H1 (cell line): ENCODE data around the gene LRRTM2. TPM values are rescaled to one million over a fixed set of nuclear protein-coding genes. Genes with fewer than 3 reads are reported as not detected.

ENCODE experiments used
- CTCF ChIA-PET: fragments of 300-600 bp; sonication (Branson Sonifier 250); formaldehyde crosslinking; loops from one replicate; lab custom pipeline; 2021; ENCODE audit not compliant: partially characterized antibody; lab: Charles Lee
- POLR2A ChIA-PET: fragments of 300-600 bp; sonication (Branson Sonifier 250); formaldehyde crosslinking; loops from one replicate; lab custom pipeline; 2021; ENCODE audit warnings: inconsistent platforms; ENCODE audit not compliant: partially characterized antibody; lab: Charles Lee
- DNase-seq, 2 experiments: peaks; one replicate each; pipeline versions ENCODE4 v3.0.0 to v3.0.0-alpha.2; 2010 to 2022; ENCODE audit warnings: low spot score in 2 of 2, low read depth in 1 of 2, mixed read lengths in 1 of 2
- FAIRE-seq: peaks from 2 replicates; lab custom pipeline; 2011; peaks lifted over from hg19 to GRCh38; lab: Jason Lieb, UNC
- H2AFZ ChIP-seq: 2 replicates; pipeline ENCODE4 v1.8.1; 2012; ENCODE audit warnings: low read length, inconsistent platforms
- H2AK5ac ChIP-seq: 2 replicates; pipeline ENCODE4 v1.6.1; 2013; ENCODE audit warnings: low read depth, low read length
- H2BK120ac ChIP-seq: replicated peaks from 2 replicates; pipeline ENCODE3; 2013; ENCODE audit warnings: low read depth, low read length, inconsistent platforms
- H2BK12ac ChIP-seq: 2 replicates; pipeline ENCODE4 v1.6.1; 2013; ENCODE audit warnings: low read depth, low read length
- H2BK15ac ChIP-seq: 2 replicates; pipeline ENCODE4 v1.6.1; 2013; ENCODE audit warnings: low read length
- H2BK20ac ChIP-seq: 2 replicates; pipeline ENCODE4 v1.6.1; 2013; ENCODE audit warnings: low read length
- H2BK5ac ChIP-seq: 2 replicates; pipeline ENCODE4 v1.6.1; 2013; ENCODE audit warnings: low read depth, low read length
- H3K14ac ChIP-seq: 2 replicates; pipeline ENCODE4 v1.6.1; 2013; ENCODE audit warnings: inconsistent platforms; ENCODE audit not compliant: insufficient read length
- H3K18ac ChIP-seq: 2 replicates; pipeline ENCODE4 v1.6.1; 2013; ENCODE audit warnings: low read length; ENCODE audit errors: extremely low read depth
- H3K23ac ChIP-seq: 2 replicates; pipeline ENCODE4 v1.6.1; 2013; ENCODE audit warnings: inconsistent platforms; ENCODE audit not compliant: insufficient read length
- H3K23me2 ChIP-seq: 2 replicates; pipeline ENCODE4 v1.6.1; 2013; ENCODE audit warnings: low read depth, low read length
- H3K27ac ChIP-seq: 2 replicates; pipeline ENCODE4 v1.6.1; 2011; ENCODE audit warnings: low read depth, low read length, inconsistent platforms
- H3K27me3 ChIP-seq, 4 experiments: replicated peaks in 1 of 4; 1 replicate in 1 of 4; 2 replicates in 3 of 4; pipeline versions ENCODE4 v1.6.1 to v1.8.1; 2011 to 2013; ENCODE audit warnings: low read length in 3 of 4, mild to moderate bottlenecking in 3 of 4, inconsistent platforms in 2 of 4, mixed read lengths in 2 of 4, moderate library complexity in 1 of 4; ENCODE audit not compliant: control insufficient read depth in 3 of 4, insufficient read depth in 3 of 4; ENCODE audit errors: extremely low read depth in 1 of 4
- H3K36me3 ChIP-seq, 4 experiments: 2 replicates each; pipeline versions ENCODE4 v1.6.1 to v1.8.1; 2011 to 2013; ENCODE audit warnings: mild to moderate bottlenecking in 4 of 4, low read length in 3 of 4, moderate library complexity in 2 of 4, control low read depth in 1 of 4, inconsistent platforms in 1 of 4; ENCODE audit not compliant: insufficient read depth in 4 of 4, control insufficient read depth in 2 of 4
- H3K4ac ChIP-seq: replicated peaks from 2 replicates; pipeline ENCODE3; 2013; ENCODE audit warnings: low read length, low read depth, mixed read lengths, inconsistent platforms; ENCODE audit not compliant: insufficient read length
- H3K4me1 ChIP-seq, 4 experiments: replicated peaks in 1 of 4; 1 replicate in 1 of 4; 2 replicates in 3 of 4; pipeline versions ENCODE4 v1.6.1 to v1.8.1; 2011 to 2013; ENCODE audit warnings: low read length in 3 of 4, inconsistent platforms in 2 of 4, mixed read lengths in 1 of 4; ENCODE audit not compliant: insufficient read depth in 4 of 4, control insufficient read depth in 3 of 4
- H3K4me2 ChIP-seq, 2 experiments: 2 replicates each; pipeline versions ENCODE4 v1.6.1 to v1.8.1; 2011 to 2013; ENCODE audit warnings: low read depth in 2 of 2, low read length in 2 of 2, control low read depth in 1 of 2, inconsistent platforms in 1 of 2, mild to moderate bottlenecking in 1 of 2; ENCODE audit not compliant: insufficient read depth in 1 of 2
- H3K4me3 ChIP-seq, 4 experiments: fragments of 200-600, 300-600 bp in 1 of 4; sonication (generic), shearing (Covaris generic), sonication (Bioruptor Twin) in 1 of 4; 2 replicates each; pipeline versions ENCODE4 v1.5.1 to v1.8.1; 2011 to 2016; ENCODE audit warnings: low read length in 4 of 4, low read depth in 3 of 4, control low read depth in 2 of 4, inconsistent platforms in 2 of 4, mild to moderate bottlenecking in 2 of 4, mixed read lengths in 1 of 4, moderate library complexity in 1 of 4; ENCODE audit not compliant: insufficient read depth in 2 of 4; ENCODE audit errors: extremely low read depth in 1 of 4
- H3K56ac ChIP-seq: replicated peaks from 2 replicates; pipeline ENCODE3; 2013; ENCODE audit warnings: low read depth, mild to moderate bottlenecking, mixed read lengths, low read length, inconsistent platforms; ENCODE audit not compliant: insufficient read length
- H3K79me1 ChIP-seq: 2 replicates; pipeline ENCODE4 v1.6.1; 2013; ENCODE audit warnings: low read depth, low read length, control low read depth
- H3K79me2 ChIP-seq, 2 experiments: 2 replicates each; pipeline versions ENCODE4 v1.6.1 to v1.8.1; 2012 to 2013; ENCODE audit warnings: low read length in 2 of 2, mild to moderate bottlenecking in 2 of 2, inconsistent platforms in 1 of 2; ENCODE audit not compliant: insufficient read depth in 2 of 2, control insufficient read depth in 1 of 2
- H3K9ac ChIP-seq, 4 experiments: replicated peaks in 1 of 4; 1 replicate in 1 of 4; 2 replicates in 3 of 4; pipeline versions ENCODE4 v1.6.1 to v1.8.1; 2011 to 2013; ENCODE audit warnings: low read depth in 3 of 4, low read length in 3 of 4, control low read depth in 2 of 4, mild to moderate bottlenecking in 2 of 4, moderate library complexity in 2 of 4, inconsistent platforms in 1 of 4; ENCODE audit errors: extremely low read depth in 1 of 4
- H3K9me3 ChIP-seq, 2 experiments: 2 replicates each; pipeline versions ENCODE4 v1.6.1 to v1.8.1; 2012 to 2013; ENCODE audit warnings: mild to moderate bottlenecking in 2 of 2, moderate library complexity in 2 of 2, control low read depth in 1 of 2, inconsistent platforms in 1 of 2, low read depth in 1 of 2, low read length in 1 of 2, mixed read lengths in 1 of 2; ENCODE audit not compliant: insufficient read depth in 2 of 2
- H4K20me1 ChIP-seq, 2 experiments: replicated peaks in 1 of 2; 2 replicates each; pipeline versions ENCODE3 to v1.8.1; 2011 to 2013; ENCODE audit warnings: inconsistent platforms in 2 of 2, low read length in 2 of 2, mild to moderate bottlenecking in 1 of 2; ENCODE audit not compliant: insufficient read depth in 2 of 2, control insufficient read depth in 1 of 2
- H4K5ac ChIP-seq: 2 replicates; pipeline ENCODE4 v1.6.1; 2013; ENCODE audit warnings: low read length, low read depth, mixed read lengths, inconsistent platforms; ENCODE audit not compliant: insufficient read length
- H4K8ac ChIP-seq: 2 replicates; pipeline ENCODE4 v1.8.0; 2013; ENCODE audit warnings: mild to moderate bottlenecking, moderate library complexity, low read length, inconsistent platforms; ENCODE audit not compliant: insufficient read depth; ENCODE audit errors: extremely low read depth
- H4K91ac ChIP-seq: replicated peaks from 2 replicates; pipeline ENCODE3; 2013; ENCODE audit warnings: low read length, mixed read lengths, inconsistent platforms; ENCODE audit not compliant: insufficient read length
- CBX8 ChIP-seq: fragments of 300-800, 300-1000 bp; sonication (generic); IDR thresholded peaks from 2 replicates; pipeline ENCODE4 v1.7.1; 2016; ENCODE audit warnings: low read depth, low read length, borderline replicate concordance
- NRF1 ChIP-seq: IDR thresholded peaks from 2 replicates; pipeline ENCODE4 v1.6.1; 2011; ENCODE audit warnings: mild to moderate bottlenecking, low read depth, low read length, improper control_type of control experiment
- SIRT6 ChIP-seq: IDR thresholded peaks from one replicate; pipeline ENCODE4 v1.7.1; 2012; ENCODE audit warnings: low read length, inconsistent platforms
- SUZ12 ChIP-seq: fragments of 200-600 bp; sonication (generic); IDR thresholded peaks from 2 replicates; pipeline ENCODE4 v1.6.1; 2012; ENCODE audit warnings: mild to moderate bottlenecking, inconsistent platforms, low read length, moderate library complexity, mixed read lengths
- polyA plus RNA-seq, 7 experiments: library from polyadenylated mRNA; depleted of rRNA in 3 of 7; stranded (reverse) in 5 of 7; unstranded in 2 of 7; fragments of >200 nt in 5 of 7; fragments of 200-250 nt in 2 of 7; gene quantifications; 1 replicate in 5 of 7; 2 replicates in 1 of 7; 4 replicates in 1 of 7; pipeline versions ENCODE4 v1.2.1 to v1.2.3, GENCODE V29; 2011 to 2013; ENCODE audit warnings: missing spikeins in 2 of 7, mixed read lengths in 2 of 7
- total RNA-seq: library from RNA; stranded (reverse); fragmentation: NEBNext Ultra II Directional; extraction: Animal tissue kit (Norgen Biotek cat#: 25700); gene quantifications from 2 replicates; pipeline ENCODE4 v1.2.1, GENCODE V29; 2021

LRRTM2 gene
- total and polyA plus RNA-seq, 2 of the 8 experiments (the other 6 are each of a cell fraction or from before 2014, with no cell fraction given), result not detected

GRCh38 chr5:138889994-138890393 lies 14.9 kb upstream of the LRRTM2 start:
- no peak overlapping the region for H2BK15ac ChIP-seq

More at GRCh38 chr5:138889994-138890393, 14.9 kb upstream of the LRRTM2 start:
- no peak overlapping the region for H3K18ac ChIP-seq
- H3K9ac ChIP-seq, result no peak overlapping the region
- H3K14ac ChIP-seq, result no peak overlapping the region
- peaks cover 0 to 5% (median 2%) of the 10 kb centered on the region in 4 experiments; a peak in 3 of 7 replicates for H3K4me1 ChIP-seq
- H3K23me2 ChIP-seq, result no peaks in the 10 kb centered on the region
- no peak overlapping the region for H3K23ac ChIP-seq
- H2BK120ac ChIP-seq, result no peak overlapping the region
- POLR2A ChIA-PET, result no interaction called here
- H3K79me2 ChIP-seq, result peaks cover 0 to 16% of the 10 kb centered on the region in 2 experiments; a peak in 2 of 4 replicates
- no peak overlapping the region for H4K8ac ChIP-seq
- no peak overlapping the region for H3K27ac ChIP-seq
- H3K36me3 ChIP-seq, result peaks cover 5 to 45% (median 33%) of the 10 kb centered on the region in 4 experiments
- H3K4me2 ChIP-seq, result no peak overlapping the region
- H3K56ac ChIP-seq, result no peak overlapping the region
- FAIRE-seq (no peak), DNase-seq (no peak)
- no peak overlapping the region for H2BK5ac ChIP-seq
- CTCF ChIA-PET, result interaction anchor here (1.0 to 1.2 kb wide), 2 partner anchors 65 to 143 kb away, joined by 3 read pairs; no protein-coding TSS in a partner anchor
- H2AK5ac ChIP-seq, result no peak overlapping the region
- H2BK12ac ChIP-seq, result no peak overlapping the region
- no peak overlapping the region for H2AFZ ChIP-seq
- no peak overlapping the region for H2BK20ac ChIP-seq
- no peaks in the 10 kb centered on the region for H3K79me1 ChIP-seq
- H4K91ac ChIP-seq, result no peak overlapping the region
- TF ChIP-seq CBX8 (no peak), SIRT6 (no peak), NRF1 (no peak), SUZ12 (no peak)
- no peak overlapping the region for H3K4me3 ChIP-seq
- no peak overlapping the region for H4K5ac ChIP-seq
- H4K20me1 ChIP-seq, result no peaks in the 10 kb centered on the region
- H3K9me3 ChIP-seq, result peaks cover 15 to 18% of the 10 kb centered on the region in 2 experiments
- no peaks in the 10 kb centered on the region for H3K27me3 ChIP-seq
- no peak overlapping the region for H3K4ac ChIP-seq
